Measurements from ENCODE around the gene FRY.
A peak's percentile ranks its signal among the peaks of the same experiment; 100 is the strongest.

The FRY gene

DNA sequence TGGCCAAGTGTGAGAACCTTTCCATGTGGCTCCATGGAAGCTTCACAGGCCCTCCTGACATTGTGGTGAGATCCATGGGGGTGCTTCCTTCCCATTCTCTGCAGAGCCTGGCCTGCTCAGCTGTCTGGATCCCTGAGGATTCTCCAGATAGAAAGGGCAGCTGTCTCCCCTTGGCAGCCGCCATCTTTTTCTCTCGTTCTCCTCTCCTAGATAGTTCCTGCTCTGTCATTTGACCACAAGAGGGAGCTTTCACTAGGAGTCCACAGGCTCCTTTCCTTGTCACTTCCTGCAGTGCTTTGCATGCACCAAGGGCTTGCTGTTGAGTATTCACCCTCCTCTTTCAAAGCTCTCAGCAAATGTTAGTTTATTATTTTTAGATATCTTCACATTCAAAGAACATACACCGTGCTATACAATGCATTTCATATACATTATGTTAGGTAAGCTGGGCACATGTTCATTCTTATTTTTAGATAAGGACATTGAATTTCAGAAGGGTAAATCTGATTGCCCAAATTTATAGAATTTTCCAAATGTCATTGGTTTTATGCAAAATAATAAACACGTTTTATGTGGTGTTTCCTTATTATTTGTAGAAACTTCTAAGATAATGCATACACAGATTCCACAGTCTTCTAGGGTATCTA lies 133.2 kb downstream of the FRY start:
- TF ChIP-seq RAD21 (IDR thresholded peaks at IDR 0.05; ENCODE audit: low read depth) (peak; percentile 59), YY1 (IDR thresholded peaks at IDR 0.05; ENCODE audit: low read depth) (peak; percentile 85)
- TF ChIP-seq, protein P1, sequence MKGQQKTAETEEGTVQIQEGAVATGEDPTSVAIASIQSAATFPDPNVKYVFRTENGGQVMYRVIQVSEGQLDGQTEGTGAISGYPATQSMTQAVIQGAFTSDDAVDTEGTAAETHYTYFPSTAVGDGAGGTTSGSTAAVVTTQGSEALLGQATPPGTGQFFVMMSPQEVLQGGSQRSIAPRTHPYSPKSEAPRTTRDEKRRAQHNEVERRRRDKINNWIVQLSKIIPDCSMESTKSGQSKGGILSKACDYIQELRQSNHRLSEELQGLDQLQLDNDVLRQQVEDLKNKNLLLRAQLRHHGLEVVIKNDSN (IDR thresholded peaks at IDR 0.05) = no peak

- TF ChIP-seq TEAD4 (IDR thresholded peaks at IDR 0.05) = no peak
- no peak for TF ChIP-seq EGR1 (IDR thresholded peaks at IDR 0.05)
- no peak for TF ChIP-seq EP300 (IDR thresholded peaks at IDR 0.05; ENCODE audit: borderline replicate concordance)
- no peak for TF ChIP-seq RAD21 (IDR thresholded peaks at IDR 0.05; ENCODE audit: low read depth)
- TF ChIP-seq, protein P1 (IDR thresholded peaks at IDR 0.05) = no peak
- TF ChIP-seq CEBPB (IDR thresholded peaks at IDR 0.05) = no peak
- no peak for TF ChIP-seq ZBTB7A (IDR thresholded peaks at IDR 0.05; ENCODE audit: low read depth)
- TF ChIP-seq CREB1 (IDR thresholded peaks at IDR 0.05; ENCODE audit: low read depth) = no peak
- no peak for TF ChIP-seq FOXM1 (IDR thresholded peaks at IDR 0.05; ENCODE audit: borderline replicate concordance, low read depth)
- TF ChIP-seq, protein P2, sequence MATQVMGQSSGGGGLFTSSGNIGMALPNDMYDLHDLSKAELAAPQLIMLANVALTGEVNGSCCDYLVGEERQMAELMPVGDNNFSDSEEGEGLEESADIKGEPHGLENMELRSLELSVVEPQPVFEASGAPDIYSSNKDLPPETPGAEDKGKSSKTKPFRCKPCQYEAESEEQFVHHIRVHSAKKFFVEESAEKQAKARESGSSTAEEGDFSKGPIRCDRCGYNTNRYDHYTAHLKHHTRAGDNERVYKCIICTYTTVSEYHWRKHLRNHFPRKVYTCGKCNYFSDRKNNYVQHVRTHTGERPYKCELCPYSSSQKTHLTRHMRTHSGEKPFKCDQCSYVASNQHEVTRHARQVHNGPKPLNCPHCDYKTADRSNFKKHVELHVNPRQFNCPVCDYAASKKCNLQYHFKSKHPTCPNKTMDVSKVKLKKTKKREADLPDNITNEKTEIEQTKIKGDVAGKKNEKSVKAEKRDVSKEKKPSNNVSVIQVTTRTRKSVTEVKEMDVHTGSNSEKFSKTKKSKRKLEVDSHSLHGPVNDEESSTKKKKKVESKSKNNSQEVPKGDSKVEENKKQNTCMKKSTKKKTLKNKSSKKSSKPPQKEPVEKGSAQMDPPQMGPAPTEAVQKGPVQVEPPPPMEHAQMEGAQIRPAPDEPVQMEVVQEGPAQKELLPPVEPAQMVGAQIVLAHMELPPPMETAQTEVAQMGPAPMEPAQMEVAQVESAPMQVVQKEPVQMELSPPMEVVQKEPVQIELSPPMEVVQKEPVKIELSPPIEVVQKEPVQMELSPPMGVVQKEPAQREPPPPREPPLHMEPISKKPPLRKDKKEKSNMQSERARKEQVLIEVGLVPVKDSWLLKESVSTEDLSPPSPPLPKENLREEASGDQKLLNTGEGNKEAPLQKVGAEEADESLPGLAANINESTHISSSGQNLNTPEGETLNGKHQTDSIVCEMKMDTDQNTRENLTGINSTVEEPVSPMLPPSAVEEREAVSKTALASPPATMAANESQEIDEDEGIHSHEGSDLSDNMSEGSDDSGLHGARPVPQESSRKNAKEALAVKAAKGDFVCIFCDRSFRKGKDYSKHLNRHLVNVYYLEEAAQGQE (IDR thresholded peaks at IDR 0.05; ENCODE audit: low read depth) = no peak
- TF ChIP-seq YY1 (IDR thresholded peaks at IDR 0.05; ENCODE audit: low read depth) = no peak
- no peak for TF ChIP-seq TCF12 (IDR thresholded peaks at IDR 0.05; ENCODE audit: low read depth)
- no peak for TF ChIP-seq TAF1 (IDR thresholded peaks at IDR 0.05; ENCODE audit: low read depth)
- no peak for TF ChIP-seq MAX (IDR thresholded peaks at IDR 0.05)
- TF ChIP-seq NFIC (IDR thresholded peaks at IDR 0.05) = no peak
Measured at GRCh38 chr13:32165796-32166195, 134.2 kb downstream of the FRY start.

DNA sequence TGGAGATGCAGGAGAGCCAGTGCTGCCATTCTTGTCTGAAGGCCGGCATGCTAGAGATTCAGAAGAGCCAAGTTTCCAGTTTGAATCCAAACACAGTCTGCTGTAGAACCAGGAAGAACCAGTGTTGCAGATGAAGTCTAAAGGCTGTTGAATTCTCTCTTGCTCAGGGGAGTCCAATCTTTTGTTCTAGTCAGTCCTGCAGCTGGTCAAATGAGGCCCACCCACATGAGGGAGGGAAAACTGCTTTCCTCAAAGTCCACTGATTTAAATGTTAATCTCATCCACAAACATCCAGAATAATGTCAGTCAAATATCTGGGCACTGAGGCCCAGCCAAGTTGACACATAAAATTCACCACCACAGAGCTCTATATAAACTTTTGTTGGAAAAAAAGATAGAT lies 136.6 kb downstream of the FRY start:
- TF ChIP-seq RAD21 (IDR thresholded peaks at IDR 0.05; ENCODE audit: low read depth) = no peak
- no peak for TF ChIP-seq FOXM1 (IDR thresholded peaks at IDR 0.05; ENCODE audit: borderline replicate concordance, low read depth)
- no peak for TF ChIP-seq TAF1 (IDR thresholded peaks at IDR 0.05; ENCODE audit: low read depth)
- no peak for TF ChIP-seq CREB1 (IDR thresholded peaks at IDR 0.05; ENCODE audit: low read depth)
- no peak for TF ChIP-seq TCF12 (IDR thresholded peaks at IDR 0.05; ENCODE audit: low read depth)
- no peak for TF ChIP-seq EP300 (IDR thresholded peaks at IDR 0.05; ENCODE audit: borderline replicate concordance)
- TF ChIP-seq, protein P1 (IDR thresholded peaks at IDR 0.05) = no peak
- no peak for TF ChIP-seq CEBPB (IDR thresholded peaks at IDR 0.05)
- TF ChIP-seq, protein P2 (IDR thresholded peaks at IDR 0.05; ENCODE audit: low read depth) = no peak

- TF ChIP-seq NFIC (IDR thresholded peaks at IDR 0.05) (no peak), EP300 (IDR thresholded peaks at IDR 0.05; ENCODE audit: borderline replicate concordance) (no peak), YY1 (IDR thresholded peaks at IDR 0.05; ENCODE audit: low read depth) (no peak), RAD21 (IDR thresholded peaks at IDR 0.05; ENCODE audit: low read depth) (no peak), MAX (IDR thresholded peaks at IDR 0.05) (no peak), ZBTB7A (IDR thresholded peaks at IDR 0.05; ENCODE audit: low read depth) (no peak), EGR1 (IDR thresholded peaks at IDR 0.05) (no peak)
- TF ChIP-seq, protein P1 (IDR thresholded peaks at IDR 0.05) = no peak
Measured at GRCh38 chr13:32170841-32171240, 139.3 kb downstream of the FRY start.

DNA sequence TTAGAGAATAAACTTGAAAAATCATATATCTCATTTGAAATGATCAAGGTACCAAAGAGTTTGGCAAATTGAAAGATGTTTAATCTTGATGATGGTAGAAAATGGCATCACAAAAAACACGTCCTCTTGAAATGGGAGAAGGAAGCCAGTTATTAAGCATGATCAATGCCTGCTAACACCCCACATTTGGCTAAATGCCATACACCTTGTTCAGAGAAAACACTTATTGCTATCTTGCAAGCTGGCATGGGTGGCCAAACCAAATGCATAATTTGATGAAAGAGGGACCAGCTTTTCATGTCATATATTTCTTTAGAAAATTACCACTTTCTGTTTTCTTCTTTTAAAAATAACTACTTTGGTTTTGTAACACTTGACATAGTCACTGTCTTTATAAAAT lies 142.3 kb downstream of the FRY start:
- no peak for TF ChIP-seq TAF1 (IDR thresholded peaks at IDR 0.05; ENCODE audit: low read depth)
- no peak for TF ChIP-seq EP300 (IDR thresholded peaks at IDR 0.05; ENCODE audit: borderline replicate concordance)
- TF ChIP-seq, protein P1 (IDR thresholded peaks at IDR 0.05) = no peak
- TF ChIP-seq ZBTB7A (IDR thresholded peaks at IDR 0.05; ENCODE audit: low read depth) = no peak
- TF ChIP-seq YY1 (IDR thresholded peaks at IDR 0.05; ENCODE audit: low read depth) = no peak
- TF ChIP-seq CEBPB (IDR thresholded peaks at IDR 0.05) = no peak
- TF ChIP-seq RAD21 (IDR thresholded peaks at IDR 0.05; ENCODE audit: low read depth) = no peak
- TF ChIP-seq FOXM1 (IDR thresholded peaks at IDR 0.05; ENCODE audit: borderline replicate concordance, low read depth) = no peak
- no peak for TF ChIP-seq NFIC (IDR thresholded peaks at IDR 0.05)
- no peak for TF ChIP-seq EGR1 (IDR thresholded peaks at IDR 0.05)
- TF ChIP-seq MAX (IDR thresholded peaks at IDR 0.05) = no peak
- no peak for TF ChIP-seq TEAD4 (IDR thresholded peaks at IDR 0.05)
- TF ChIP-seq, protein P2 (IDR thresholded peaks at IDR 0.05; ENCODE audit: low read depth) = no peak
- no peak for TF ChIP-seq CREB1 (IDR thresholded peaks at IDR 0.05; ENCODE audit: low read depth)
- TF ChIP-seq TCF12 (IDR thresholded peaks at IDR 0.05; ENCODE audit: low read depth) = no peak
